GM23248 (cell line): ENCODE measurements around the gene TMEM271.

ENCODE experiments used
- EZH2 ChIP-seq: fragments of 200-600 bp; sonication (generic); IDR thresholded peaks from 2 replicates; pipeline ENCODE4 v1.6.1; 2018; ENCODE audit warnings: antibody characterized with exemption, mild to moderate bottlenecking; ENCODE audit not compliant: insufficient read depth, poor library complexity, severe bottlenecking
- EZH2phosphoT487 ChIP-seq: fragments of 200-600 bp; sonication (generic); IDR thresholded peaks from 2 replicates; pipeline ENCODE4 v1.6.1; 2018; ENCODE audit warnings: antibody characterized with exemption, moderate library complexity, mild to moderate bottlenecking, low read depth; ENCODE audit not compliant: insufficient read depth

- TF ChIP-seq EZH2phosphoT487 (no peak), EZH2 (no peak)
Observed at GRCh38 chr4:581753-582361, 5.8 kb upstream of the TMEM271 start.
